Right ventricle myocardium superior (tissue), 1 donor: ENCODE results near the gene BAIAP2L1. TPM values are rescaled to one million over a fixed set of nuclear protein-coding genes. Genes with fewer than 3 reads are reported as not detected.
"Not testable (repeated sequence)": the region's sequence is repeated elsewhere in the genome, so short reads cannot be mapped to it uniquely, and the experiment has no call there.

Source experiments
- ATAC-seq: fragments of 200-7000 bp; cut with Tn5 transposase; one replicate; pipeline ENCODE4 v1.9.1; 2020; ENCODE audit warnings: mild to moderate bottlenecking; ENCODE audit not compliant: poor library complexity
- DNase-seq: peaks from one replicate; pipeline ENCODE4 v3.0.0-alpha.2; 2020
- intact Hi-C: fragments of 100-400 bp; cut with DNase I; formaldehyde crosslinking; loops from one replicate; pipeline ENCODE4 v1.11.2; 2022
- total RNA-seq: library from RNA; stranded (reverse); fragmentation: NEBNext Ultra II Directional; extraction: Animal tissue kit (Norgen Biotek cat#: 25700); gene quantifications from one replicate; pipeline ENCODE4 v1.2.1, GENCODE V29; 2021
- donor health status: DM: no; HTN: yes; CAD: no; lungs with severe emphysema.

The BAIAP2L1 gene
- total RNA-seq, 1 donor from 2014 or later = 1.6 TPM

DNA sequence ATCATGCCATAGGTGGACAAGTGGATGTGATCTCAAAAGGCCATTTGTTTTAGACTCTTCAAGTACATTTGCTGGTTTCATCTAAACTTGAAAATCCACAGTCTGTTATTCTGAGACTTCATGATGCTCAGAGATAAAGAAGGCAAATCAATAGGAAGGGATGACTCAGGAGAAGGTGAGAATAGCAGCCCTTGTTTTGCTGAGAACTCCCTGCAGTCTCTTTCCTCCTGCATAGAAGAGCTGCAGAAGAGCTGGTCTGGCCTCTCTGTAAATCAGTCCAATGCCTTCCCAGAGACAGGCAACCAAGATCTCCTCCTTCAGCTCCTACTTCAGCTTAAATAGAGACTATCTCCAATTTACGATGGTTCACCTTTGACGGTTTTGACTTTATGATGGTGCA lies 4.0 kb upstream of the BAIAP2L1 start:
- intact Hi-C loops = loop anchor here (5.0 kb wide), 1 partner anchor 108 kb away; no protein-coding TSS in a partner anchor
- no peak for ATAC-seq
- no peak for DNase-seq

DNA sequence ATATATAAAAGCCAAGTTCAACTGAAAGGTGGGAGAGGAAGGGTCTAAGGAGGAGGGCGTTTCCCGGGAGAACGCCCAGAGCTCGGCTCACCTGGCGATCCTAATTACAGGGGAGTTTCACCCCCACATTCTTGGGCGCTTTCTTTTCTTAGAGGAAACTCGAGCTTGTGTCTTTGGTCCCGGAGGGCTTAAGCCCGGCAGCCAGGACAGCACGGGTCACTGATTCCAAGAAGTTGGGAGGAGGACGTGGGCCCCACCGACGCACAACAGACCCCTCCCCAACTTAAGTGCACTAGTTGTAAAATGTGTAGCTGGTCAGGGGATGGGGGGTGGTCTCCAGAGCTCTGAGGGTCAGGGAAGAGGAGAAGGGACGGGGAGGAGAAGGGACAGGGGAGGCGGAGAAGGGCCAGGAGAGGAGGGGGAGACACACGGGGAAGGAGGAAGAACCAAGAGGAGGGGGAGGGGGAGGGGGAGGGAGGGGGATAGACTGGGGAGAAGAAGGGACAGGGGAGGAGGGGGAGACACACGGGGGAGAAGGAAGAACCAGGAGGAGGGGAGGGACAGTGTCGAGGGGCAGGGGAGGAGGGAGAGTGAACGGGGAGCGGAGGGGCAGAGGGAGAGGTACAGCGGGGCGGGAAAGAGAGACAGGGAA lies 874 bp downstream of the BAIAP2L1 start:
- DNase-seq (no peak), ATAC-seq (no peak)
- intact Hi-C loops = loop anchor here (5.0 kb wide), 1 partner anchor 103 kb away; no protein-coding TSS in a partner anchor

DNA sequence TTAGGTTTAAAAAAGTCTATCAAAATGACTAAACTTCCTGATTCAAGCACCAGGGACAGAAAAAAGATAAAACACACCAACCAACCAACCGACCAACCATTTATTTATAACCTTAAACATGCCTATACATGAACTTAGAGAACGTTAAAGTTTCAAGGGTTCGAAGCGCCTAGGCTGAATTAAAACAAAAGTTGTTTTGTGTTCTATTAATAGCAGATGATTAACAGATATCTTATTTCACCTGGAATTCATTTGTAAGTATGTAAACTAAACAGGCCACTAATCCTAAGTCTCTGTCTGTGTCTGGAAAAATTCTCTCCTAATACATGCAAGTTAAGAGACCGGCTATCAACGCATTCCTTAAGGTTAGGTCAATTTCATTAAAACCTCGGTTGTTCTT lies 1.4 kb downstream of the BAIAP2L1 start:
- intact Hi-C loops = no loop called here
- ATAC-seq (no peak), DNase-seq (no peak)

DNA sequence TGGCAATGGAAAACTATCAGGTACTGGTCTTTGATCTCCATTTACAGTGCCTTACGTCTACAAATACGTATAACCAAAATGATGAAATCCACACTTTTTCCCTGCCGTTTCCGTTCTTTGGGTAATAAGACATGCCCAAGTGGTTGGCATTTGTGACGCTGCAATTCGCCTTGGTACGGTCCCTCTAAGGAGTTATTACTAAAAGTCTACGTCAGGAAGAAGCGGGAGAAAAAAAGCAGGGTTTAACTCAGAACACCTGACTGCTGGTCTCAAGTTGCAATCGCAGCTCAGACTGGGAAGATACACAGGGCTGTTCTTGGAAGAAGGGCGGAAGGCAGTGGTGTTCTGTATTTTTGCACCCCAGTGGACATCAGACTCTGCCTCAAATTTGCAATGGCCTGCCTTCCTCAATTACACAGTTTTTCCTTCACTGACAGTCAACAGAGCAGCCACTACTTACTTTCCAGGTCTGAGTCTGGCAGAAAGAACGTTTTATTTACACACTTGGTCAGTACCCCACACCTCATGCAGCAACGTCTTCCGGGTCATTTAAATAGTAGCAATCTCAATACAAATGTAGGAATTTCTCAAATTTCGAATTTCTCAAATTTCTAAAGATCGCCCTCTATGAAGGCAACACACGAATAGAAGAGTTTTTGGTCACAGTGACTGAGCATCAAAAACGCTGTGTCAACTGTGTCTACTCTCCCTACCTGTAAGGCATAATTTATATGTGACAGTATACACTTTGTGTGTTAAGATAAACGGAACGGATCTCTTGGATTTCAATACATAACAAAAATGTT lies 2.1 kb downstream of the BAIAP2L1 start:
- intact Hi-C loops = no loop called here
- DNase-seq = no peak
- ATAC-seq = no peak

DNA sequence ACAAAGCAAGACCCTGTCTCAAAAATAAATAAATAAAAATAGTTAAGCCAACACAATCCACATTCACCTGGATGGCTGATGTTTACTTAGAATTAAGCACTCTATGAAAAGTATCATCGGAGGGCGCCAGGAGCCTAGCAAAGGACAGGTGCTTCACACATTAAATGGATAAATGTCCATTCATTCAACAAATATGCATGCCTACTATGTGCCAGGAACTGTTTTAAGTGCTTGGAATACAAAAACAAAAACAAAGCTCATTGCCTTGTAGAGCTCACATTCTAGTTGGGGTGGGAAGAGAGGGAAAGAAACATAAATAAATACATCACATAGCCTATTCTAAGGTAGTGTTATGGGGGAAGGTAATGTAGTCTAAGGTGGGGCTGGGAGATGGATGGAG lies 4.1 kb downstream of the BAIAP2L1 start:
- DNase-seq = no peak
- ATAC-seq = no peak
- intact Hi-C loops = no loop called here

DNA sequence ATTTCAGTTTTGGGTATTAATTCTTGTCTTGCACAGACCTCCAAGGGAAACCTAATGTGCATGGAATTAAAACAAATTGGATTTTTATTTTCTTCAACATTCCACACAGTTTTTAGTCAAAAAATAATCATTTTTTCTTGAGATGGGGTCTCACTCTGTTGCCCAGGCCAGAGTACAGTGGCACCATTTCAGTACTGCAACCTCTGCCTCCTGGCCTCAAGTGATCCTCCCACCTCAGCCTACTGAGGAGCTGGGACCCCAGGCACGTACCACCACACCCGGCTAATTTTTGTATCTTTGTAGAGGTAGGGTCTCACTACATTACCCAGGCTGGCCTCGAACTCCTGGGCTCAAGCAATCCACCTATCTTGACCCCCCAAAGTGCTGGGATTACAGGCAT lies 4.9 kb downstream of the BAIAP2L1 start:
- DNase-seq (no peak), ATAC-seq (no peak)
- intact Hi-C loops = no loop called here

DNA sequence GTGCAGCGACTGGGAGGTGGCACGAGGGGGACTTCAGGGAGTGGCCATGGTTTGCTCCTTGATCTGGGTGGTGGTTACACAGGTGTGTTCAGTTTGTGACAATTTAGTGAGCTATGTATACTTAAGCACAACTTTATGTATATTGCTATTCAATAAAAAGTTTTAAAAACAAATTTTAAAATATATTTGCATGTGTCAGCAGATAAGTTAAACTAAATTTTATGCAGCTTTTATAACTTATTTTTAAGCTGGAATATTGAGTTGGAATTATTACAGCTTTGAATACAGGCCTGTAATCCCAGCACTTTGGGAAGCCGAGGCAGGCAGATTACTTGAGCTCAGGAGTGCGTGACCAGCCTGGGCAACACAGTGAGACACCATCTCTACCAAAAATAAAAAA lies 5.4 kb downstream of the BAIAP2L1 start:
- ATAC-seq = no peak
- DNase-seq = no peak
- intact Hi-C loops = no loop called here

DNA sequence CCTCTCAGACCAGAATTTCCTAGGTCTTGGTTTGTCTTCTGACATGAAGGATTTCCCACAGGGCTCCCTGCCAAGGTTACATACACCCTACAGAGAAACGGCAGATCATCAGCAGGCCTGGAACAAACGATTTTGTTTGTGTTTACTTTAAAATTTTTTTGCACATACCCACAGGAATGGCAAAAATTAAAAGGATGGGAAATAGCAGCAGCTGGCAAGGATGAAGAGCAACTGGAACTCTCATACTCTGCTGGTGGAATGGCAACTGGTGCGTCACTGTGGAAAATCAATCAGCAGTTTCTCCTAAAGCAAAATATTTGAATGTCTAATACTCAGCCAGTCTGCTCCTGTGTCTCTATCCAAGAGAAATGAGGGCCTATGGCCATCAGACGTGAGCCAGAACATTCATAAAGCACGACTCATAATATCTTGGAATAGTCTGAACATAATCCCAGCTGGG lies 6.5 kb downstream of the BAIAP2L1 start:
- DNase-seq (no peak), ATAC-seq (no peak)
- intact Hi-C loops = no loop called here

DNA sequence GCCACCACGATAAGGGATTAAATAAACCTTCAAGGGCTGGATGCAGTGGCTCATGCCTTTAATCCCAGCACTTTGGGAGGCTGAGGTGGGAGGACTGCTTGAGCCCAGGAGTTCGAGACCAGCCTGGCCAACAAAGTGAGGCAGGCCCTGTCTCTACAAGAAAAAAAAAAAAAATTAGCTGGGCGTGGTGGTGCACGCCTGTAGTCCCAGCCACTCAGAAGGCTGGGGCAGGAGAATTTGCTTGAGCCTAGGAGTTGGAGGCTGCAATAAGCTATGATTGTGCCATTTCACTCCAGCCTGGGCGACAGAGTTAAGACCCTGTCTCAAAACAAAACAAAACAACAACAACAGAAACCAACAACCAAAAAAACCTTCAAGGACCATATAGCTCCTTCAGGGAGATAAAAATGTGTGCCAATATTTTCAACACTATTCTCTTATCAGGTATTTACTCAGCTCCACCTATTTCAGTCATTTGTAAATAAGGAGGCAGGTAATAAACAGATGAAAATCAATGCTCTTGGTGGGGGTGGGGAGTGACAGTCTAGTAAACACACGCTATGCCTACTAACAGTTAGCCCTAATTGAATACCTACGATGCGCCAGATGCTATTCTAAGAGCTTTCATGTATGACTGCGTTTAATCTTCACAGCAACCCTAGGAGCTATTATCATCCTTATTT lies 13.2 kb downstream of the BAIAP2L1 start:
- intact Hi-C loops = no loop called here
- no peak for ATAC-seq
- no peak for DNase-seq

DNA sequence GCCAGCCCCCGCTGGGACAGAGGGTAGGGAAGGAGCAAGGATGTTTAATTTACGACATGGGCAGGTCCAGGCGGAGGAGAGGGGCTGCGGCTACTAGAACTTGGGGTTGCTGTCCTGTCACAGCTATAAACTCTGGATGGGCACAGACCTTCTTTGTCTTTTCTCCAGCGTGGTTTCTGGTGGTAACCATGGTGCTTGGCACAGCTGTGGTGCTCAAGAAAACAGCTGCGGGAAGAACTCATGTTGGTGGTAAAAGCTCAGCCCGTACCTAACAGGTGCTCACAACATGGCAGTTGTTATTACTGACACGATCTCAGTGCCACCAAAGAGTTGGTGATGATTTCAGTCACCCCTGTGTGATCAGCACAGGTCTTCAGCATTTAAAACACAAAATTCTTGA lies 13.8 kb downstream of the BAIAP2L1 start:
- DNase-seq (no peak), ATAC-seq (no peak)
- intact Hi-C loops = no loop called here

DNA sequence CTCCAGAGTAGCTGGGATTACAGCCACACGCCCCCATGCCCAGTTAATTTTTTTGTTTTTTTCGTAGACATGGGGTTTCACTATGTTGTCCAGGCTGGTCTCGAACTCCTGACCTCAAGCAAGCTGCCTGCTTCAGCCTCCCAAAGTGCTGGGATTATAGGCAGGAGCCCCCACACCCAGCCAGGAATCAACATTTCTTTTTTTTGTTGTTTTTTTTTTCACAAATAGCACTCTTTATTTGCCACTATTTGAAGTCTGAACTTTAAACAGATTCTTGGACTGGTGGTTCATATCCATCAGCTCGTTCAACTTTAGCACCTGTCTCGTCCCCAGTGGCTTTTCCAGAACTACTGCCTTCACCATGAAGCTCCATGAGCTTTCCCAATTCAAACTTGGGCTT lies 15.4 kb downstream of the BAIAP2L1 start:
- intact Hi-C loops, ATAC-seq, DNase-seq: not testable (repeated sequence)

DNA sequence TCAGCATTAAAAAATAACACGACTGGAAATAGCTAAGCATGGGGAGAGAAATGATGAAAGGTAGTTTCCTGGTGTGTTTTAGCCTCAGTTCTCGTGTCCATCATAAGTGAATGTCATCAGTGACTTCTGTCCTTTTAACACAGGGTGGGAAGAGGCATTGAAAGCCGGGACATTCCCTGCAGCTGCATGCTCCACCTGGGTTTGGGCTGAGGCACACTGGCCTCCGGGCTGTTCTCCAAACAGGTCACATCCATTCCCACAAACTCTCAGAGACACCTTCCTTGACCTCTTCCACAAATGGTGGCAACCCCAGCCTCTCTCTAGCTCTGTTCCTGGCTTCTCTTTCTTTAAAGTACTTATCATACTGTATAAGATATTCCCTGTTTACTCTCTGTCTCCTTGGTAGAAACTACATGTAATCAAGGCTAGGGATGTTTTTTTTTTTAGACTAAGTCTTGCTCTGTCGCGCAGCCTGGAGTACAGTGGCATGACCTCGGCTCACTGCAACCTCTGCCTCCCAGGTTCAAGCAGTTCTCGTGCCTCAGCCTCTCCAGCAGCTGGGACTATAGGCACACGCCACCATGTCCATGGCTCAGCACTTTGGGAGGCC lies 22.6 kb downstream of the BAIAP2L1 start:
- ATAC-seq (no peak), DNase-seq (no peak)
- intact Hi-C loops = no loop called here

DNA sequence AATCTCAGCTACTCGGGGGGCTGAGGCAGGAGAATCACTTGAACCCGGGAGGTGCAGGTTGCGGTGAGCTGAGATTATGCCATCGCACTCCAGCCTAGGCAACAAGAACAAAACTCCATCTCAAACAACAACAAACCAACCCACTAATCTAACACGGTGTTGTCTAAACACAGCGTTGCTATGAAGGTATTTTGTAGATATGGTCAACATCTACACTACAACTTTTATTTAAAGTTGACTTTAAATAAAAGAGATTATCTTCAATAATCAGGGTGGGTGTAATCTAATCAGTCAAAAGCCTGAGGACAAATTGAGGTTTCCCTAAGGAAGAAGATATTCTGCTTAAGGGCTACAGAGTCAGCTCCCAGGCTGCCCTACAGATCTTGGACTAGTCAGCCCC lies 24.2 kb downstream of the BAIAP2L1 start:
- intact Hi-C loops = no loop called here
- DNase-seq = no peak
- ATAC-seq = no peak

DNA sequence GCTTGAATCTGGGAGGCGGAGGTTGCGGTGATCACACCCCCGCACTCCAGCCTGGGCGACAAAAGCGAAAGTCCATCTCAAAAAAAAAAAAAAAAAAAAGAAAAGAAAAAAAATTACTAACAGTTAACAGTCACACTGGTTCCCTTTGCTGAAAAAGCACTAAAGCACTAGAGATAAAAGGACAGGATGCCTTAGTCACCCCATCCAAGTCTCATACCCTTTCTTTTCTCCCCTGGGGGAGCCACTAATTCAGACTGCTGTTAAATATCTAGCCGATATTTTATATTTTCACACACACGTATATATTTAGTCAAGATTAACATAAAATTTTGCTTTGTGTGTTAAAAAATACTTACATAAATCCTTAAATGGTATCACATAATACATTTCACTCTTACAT lies 25.2 kb downstream of the BAIAP2L1 start:
- DNase-seq (no peak), ATAC-seq (no peak)
- intact Hi-C loops = no loop called here

DNA sequence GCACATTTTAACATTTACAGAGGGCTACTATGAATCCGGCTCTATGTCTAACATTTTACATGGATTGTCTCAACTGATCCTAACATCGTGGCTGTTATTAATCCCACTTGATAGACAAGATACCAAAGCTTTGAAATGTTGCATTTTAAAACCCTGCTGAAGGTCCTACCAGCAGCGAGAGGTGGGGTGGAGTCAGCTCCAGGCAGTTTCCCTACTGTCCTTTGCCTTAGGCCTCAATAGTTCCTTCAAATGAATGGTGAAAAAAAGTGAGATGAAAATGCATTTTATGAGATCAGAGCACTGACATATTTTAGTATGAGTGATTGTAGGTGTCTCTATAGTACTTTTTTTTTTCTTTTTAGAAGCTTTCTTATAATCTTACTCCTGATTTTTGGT lies 26.6 kb downstream of the BAIAP2L1 start:
- ATAC-seq = no peak
- no peak for DNase-seq
- intact Hi-C loops = no loop called here

DNA sequence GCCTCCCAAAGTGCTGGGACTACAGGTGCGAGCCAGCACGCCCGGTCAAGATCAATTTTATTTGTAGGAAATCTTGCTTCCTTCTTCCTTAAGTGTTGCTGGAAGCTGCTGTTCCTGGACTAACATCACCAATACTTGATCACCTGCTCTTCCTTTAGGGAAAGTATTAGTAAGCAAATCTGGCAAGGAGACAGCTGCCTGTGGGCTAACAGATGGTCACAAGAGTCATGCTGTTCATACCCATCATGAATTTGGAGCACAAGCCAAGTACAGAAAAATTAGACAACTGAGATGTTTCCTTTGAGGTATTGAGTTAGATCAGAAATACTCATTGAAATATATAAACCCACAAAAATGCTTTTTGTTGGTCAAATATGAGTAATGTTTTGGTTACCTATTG lies 27.9 kb downstream of the BAIAP2L1 start:
- no peak for DNase-seq
- intact Hi-C loops = no loop called here
- no peak for ATAC-seq

DNA sequence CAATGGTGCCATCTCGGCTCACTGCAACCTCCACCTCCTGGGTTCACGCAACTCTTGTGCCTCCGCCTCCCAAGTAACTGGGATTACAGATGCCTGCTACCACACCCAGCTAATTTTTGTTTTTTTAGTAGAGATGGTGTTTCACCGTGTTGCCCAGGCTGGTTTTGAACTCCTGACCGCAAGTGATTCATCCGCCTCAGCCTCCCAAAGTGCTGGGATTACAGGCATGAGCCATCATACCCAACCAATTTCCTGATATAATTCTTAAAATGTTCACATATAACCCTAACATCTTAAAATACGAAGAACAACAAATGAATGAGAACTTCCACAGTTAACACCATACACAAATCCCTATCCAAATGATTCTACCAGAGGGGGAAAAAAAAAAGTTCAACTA lies 31.2 kb downstream of the BAIAP2L1 start:
- ATAC-seq (no peak), DNase-seq (no peak)
- intact Hi-C loops = no loop called here

DNA sequence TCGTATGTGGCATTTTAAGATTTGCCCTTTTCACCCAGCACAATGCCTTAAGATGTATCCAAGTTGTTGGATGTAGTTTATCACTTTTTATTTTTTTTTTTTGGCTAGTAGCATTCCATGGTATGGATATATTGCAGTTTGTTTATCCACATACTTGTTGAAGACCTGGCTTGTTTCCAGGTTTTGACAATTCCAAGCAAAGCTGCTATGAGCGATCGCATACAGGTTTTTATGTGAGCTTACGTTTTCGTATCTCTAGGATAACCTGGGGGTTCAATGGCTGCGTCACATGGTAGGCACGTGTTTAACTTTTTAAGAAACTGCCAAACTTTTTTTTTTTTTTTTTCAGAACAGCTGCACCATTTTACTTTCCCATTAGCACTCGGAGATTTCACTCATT lies 32.2 kb downstream of the BAIAP2L1 start:
- ATAC-seq = no peak
- intact Hi-C loops = no loop called here
- DNase-seq = no peak

DNA sequence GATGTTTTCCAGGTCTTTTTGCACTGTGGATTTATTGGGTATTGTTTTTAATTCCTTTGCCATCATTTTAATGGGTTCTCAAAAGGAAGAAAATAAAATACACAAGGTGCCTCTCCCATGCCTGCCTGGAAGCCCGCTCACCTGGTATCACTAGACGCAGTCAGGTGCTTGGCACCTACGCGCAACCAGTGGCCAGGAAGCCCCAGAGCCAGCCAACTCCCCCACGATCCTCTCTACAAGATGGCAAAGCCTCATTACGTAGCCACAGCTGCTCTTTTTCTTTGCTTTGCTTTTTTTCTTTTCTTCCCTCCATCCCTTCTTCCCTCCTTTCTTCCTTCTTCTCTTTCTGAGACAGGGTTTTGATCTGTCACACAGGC lies 34.3 kb downstream of the BAIAP2L1 start:
- no peak for ATAC-seq
- intact Hi-C loops = no loop called here
- DNase-seq = no peak
